CD1c-positive myeloid dendritic cell (primary cell): ENCODE measurements around the gene EML6.
"Not testable (repeated sequence)": the region's sequence is repeated elsewhere in the genome, so short reads cannot be mapped to it uniquely, and the experiment has no call there.

Source experiments
- DNase-seq: peaks from one replicate; pipeline ENCODE4 v3.0.0-alpha.2; 2016; ENCODE audit errors: extremely low spot score

Gene EML6

DNA sequence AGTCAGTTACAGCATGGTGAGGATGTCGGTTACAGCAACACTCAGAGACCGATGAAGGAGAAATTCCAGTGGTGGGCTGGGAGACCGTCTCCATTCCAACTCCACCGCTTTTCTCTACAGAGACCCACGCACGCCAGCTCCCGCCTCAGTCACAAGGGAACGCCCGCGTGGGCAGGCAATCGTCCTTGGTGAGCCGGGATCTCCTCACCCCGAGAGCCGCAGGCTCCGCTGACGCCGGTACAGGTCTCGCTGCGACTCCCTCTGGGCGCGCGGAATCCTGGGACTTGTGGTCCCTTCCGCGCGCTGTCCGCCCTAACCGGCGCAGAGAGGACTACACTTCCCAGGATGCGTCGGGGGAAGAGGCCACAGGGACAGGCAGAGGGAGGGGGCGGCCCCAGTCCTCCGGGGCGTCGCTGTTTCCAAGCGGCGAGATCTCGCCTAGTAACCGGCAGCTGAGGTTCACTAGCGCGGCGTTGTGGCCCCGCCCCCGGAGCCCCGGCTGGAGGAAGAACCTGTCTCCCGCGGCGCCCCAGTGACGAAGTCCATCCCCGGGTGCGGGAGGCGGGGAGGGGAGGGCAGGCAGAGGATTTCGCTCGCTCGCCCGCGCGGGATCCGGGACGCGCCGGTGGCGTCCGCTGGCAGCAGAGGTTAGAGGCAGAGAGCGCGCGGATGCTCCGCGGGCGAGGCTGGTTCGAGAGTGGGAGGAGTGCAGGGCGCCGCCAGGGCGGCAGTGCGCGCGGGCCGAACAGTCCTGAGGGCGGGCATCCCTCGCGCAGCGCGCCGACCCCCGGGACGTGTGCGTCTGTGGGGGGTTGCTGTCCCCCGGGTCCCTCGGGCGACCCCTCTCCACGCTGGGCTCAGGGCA, at the start of gene EML6:
Gene EML6, plus strand, starts transcription at position 532 of the 865 bp plus-strand sequence. CDS start 1,400 bp downstream, outside the sequence.
- peak; percentile 99 for DNase-seq

DNA sequence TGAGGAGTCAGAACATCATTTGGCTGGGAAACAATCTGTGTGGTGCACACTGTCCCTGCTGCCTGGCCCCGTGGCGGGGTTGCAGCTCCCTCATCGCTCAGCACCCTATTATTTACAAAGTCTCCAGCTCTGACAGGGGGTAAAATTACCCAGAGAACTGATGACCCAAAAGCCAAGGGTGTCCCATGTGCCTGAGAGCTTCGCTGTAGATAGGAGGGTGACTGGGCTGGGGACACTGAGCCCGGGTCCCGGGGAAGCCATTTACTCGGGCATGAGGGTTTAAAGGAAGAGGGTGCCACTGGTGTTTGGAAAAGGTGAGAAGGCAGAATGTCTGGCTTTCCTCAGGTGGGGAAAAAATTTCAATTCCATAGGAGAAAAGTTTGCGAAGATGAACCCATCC, 48.2 kb upstream of the EML6 start:
- no peak for DNase-seq

DNA sequence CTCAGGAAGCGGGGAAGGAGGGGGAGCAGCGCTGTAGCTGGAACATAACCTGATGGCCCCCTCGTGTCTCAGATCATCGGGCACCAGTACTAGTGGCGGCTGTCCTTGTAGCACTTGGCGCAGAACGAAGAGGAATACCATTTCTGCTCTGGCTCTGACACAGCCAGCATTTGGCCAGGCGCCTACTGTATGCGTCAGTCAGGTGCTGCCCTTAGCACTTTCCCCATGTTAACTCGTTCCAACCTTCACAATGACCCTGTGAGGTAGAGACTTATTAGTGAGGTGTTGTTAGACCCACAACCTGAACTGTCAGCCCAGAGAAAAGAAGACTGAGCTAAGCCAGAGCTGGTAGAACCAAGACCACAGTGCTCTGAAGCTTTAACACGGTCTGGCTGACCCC, 47.7 kb upstream of the EML6 start:
- no peak for DNase-seq

DNA sequence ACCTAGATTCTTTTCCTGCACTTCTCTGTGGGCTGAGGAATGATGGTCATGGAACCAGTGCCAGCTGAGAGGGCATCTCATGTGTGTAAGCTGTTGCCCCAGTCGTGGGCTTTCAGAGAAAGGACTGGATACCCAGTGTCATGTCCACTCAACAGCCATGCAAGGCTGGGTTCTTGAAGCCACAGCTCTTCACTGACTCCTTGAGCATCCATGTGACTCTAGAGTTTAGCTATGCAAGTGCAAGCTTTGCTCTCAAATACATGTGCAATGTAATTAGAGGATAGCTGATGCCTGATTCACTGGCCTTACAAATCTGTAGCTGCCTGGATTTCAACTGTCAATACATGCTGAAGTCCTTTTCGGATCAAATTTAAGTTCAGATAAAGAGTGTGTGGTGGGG, 46.8 kb upstream of the EML6 start:
- DNase-seq, result no peak

DNA sequence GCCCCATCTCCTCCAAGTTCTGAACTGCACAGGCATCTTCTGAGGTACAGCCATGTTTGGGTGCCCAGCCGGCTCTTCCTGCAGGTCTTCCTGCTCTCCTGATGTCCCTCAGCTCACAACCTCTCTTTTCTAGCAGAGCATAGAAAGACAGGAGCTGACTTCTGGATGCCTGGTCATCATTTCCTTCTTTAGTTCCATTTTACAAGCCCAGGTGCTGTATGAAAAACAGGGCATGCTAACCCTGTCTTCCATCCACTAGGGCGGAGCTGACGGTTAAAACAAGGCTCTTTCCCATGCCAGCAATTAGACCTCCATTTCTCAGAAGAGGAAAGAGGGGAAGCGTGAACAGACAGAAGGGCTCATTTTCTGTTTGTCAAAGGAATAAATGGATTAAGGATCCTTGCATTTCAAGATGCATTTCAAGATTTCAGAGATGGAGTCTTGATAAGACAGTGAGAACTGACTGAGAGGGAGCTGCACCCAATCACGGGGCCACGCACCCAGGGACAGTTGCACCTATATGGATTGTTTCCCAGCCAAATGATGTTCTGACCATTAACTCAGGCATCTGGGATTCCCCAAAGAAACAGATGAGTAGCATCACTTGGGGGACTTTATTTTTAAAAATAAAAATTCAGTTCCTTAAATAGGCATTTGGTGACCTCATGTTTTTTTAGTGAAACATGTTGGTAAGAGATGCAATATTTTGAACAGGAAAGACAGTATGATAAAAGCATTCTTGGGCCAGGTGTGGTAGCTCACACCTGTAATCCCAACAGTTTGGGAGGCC, 45.8 kb upstream of the EML6 start:
- no peak for DNase-seq

DNA sequence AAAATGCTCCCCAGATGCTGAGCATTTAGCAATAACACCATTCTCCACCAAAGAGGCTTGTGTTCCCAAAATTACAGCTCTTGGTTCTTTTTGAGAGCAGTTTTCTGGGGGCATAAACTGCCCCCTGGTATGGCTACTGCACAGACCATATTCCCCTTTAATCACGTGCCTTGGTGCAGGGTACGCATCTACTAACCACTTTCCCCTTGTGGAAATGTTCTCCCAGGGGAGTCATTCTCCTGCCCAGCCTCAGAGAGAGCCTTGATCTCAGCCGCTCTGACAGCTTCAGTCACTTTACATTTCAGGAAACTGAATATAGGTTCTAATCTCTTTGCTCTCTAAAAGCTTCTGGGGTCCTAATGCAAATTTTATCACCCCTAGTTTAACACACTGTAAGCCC, 44.7 kb upstream of the EML6 start:
- DNase-seq, result no peak

DNA sequence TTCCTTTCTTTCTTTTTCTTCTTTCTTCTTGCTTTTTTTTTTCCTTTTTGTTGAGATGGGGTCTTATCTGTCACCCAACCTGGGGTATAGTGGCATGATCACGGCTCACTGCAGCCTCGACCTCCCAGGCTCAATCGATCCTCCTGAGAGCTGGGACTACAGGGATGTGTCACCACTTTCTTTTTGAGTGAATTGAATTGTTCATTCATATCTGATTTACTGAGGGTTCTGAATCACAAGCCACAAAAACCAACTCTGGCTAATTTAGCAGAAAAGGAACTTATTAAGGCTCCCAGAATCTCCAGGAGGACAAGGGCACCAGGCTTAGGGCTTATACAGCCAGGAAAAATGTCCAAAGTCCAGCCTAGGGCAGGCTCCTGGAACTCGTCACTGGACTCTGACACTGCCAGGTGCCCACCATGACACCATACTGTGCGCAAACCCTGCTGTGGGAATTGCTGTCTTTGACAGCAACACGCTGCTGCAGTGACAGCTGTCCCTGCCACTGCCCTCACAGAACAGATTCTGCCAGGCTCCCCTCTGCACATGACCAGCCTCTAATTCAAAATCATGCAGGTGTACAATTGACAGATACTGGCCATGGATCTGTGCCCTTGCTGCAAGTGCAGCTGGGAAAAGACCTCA, 42.9 kb upstream of the EML6 start:
- no peak for DNase-seq

DNA sequence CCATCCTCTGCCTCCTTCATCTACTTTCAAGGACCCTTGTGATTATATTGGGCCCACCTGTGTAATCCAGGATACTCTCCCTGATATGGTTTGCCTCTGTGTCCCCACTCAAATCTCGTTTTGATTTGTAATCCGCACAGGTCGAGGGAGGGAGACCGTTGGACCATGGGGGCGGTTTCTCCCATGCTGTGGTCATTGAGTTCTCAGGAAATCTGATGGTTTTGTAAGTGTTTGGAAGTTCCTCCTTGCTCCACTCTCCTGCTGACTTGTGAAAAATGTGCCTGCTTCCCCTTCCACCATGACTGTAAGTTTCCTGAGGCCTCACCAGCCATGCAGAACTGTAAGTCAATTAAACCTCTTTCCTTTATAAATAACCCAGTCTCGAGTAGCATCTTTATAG, 42.0 kb upstream of the EML6 start:
- DNase-seq, result peak; percentile 58

DNA sequence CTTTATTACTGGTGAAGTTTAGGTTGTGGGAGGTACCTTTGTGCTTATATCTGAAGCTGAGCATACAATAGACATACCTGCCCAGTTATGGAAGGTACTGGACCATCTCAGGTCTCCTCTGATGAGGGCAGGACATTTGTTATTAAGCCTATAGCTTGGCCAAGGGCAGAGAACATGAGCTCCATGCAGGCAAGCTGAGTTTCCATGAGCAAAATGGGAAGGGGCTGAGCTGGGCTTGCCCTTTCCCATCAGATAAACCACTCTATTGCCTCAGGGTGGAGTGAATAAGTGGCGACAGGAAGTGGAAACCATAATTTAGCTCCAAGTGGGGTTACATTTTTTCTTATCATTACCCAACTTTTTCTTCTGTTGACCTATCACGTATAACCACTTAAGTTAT, 39.9 kb upstream of the EML6 start:
- no peak for DNase-seq

DNA sequence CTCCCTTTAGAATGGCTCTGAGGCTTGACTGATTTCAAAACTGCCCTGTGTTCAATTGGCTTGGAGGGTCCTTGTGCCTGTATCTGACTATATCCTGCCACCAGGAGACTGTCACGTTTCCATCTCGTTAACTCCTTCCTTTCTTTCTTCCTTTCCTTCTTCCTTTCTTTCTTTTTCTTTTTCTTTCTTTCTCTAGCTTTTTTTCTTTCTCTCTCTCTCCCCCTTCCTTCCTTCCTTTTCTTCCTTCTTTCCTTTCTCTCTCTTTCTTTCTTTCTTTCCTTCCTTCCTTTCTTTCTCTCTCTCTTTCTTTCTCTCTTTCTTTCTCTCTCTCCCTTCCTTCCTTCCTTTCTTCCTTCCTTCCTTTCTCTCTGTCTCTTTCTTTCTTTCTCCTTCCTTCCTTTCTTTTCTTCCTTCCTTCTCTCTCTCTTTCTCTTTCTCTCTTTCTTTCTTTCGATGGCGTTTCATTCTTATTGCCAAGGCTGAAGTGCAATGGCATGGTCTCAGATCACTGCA, 38.1 kb upstream of the EML6 start:
- DNase-seq, result no peak

DNA sequence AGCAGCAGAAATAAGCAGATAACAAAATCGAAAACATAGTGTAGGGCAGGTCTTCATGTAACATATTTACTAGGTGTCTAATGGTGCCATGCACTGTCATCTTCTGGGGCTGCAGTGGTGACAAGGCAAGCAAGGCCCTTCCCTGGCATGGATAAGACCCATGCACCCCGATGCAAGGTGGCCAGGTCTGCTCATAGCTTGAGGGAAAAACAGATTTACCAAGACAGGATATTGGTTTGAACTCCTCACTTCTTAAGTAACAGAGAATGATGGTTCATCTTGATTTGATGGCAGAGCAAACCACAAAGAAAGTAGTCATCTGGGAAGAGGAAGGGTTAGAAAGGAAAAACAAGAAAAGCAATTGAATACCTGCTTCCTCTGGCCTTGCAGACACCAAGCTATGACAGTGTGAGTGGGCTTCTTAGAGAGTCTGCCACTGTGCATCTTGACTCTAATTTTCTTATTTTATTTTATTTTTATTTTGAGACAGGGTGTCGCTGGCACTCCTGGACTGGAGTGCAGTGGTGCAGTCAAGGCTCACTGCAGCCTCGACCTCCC, 35.8 kb upstream of the EML6 start:
- DNase-seq, result no peak

DNA sequence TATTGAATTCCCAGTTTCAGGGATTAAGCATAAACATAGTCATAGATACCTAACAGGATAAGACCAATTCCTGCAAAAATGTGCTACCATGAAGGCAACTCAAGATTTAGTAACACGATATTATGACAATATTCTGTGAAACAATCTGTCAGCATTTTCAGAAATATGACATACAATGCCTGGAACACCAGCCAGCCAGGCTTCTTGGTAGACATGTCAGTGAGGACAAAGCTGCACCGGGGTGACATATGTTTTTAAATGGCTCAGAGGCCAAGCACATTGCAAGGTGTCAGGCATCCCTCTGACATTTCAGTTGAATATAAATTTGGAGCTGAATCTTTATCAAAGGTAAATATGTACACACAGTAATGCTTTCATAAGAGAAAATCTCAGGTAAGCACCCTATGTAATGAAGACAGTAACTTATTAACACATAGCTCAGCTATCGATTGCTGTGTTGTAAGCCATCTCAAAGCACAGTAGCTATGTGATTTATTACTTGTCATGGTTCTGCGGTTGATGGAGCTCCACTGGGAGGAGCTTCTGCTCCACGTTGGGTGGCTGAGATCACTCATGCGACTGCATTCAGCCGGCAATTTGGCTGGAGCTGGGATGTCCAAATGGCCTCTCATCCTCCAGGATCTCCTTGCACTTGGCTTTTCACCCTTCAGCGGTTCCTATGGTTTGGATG, 31.9 kb upstream of the EML6 start:
- no peak for DNase-seq

DNA sequence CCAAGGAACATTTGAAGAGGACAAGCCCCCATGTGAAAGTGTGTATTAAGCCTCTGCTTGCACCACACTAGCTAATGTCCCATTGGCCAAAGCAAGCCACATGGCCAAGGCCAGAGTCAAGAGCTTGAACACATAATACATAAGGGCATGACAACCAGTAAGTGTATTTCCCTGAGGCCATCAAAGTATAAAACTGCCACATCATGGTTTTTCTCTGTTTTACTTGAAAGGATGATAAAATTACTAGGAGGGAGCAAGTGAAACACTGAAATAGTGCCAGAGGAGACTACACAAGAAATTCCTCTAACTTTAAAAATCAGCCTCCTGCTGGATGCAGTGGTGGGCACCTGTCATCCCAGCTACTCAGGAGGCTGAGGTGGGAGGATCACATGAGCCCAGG, 30.9 kb upstream of the EML6 start:
- no peak for DNase-seq

DNA sequence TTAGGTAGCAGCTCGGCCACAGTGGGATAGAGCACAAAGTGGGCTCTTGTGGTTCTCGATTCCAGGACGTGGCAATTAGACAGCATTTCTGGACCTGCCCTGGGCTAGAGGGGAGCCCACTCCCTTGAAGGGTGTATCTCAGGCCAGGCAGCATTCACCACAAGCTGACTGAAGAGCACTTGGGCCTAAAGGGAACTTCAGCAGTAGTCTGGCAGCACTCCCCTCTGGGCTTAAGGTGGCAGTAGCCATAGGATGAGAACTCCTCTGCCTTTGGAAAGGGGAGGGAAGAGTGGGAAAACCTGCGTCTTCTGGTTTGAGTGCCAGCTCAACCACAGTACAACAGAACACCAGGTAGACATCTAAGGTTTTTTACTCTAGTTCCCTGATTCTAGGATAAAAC, 28.1 kb upstream of the EML6 start:
- DNase-seq, result no peak

DNA sequence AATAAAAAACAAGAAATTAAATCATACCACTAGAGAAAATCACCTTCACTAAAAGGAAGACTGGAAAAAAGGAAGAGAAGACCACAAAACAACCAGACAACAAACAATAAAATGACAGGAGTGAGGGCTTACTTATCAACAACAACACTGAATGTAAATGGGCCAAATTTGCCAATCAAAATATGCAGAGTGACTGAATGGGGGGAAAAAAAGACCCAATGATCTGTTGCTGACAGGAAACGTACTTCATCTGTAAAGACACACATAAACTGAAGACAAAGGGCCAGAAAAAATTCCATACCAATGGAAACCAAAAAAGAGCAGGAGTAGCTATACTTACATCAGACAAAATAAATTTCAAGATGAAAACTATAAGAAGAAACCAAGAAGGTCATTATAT, 25.5 kb upstream of the EML6 start:
- DNase-seq, result no peak

DNA sequence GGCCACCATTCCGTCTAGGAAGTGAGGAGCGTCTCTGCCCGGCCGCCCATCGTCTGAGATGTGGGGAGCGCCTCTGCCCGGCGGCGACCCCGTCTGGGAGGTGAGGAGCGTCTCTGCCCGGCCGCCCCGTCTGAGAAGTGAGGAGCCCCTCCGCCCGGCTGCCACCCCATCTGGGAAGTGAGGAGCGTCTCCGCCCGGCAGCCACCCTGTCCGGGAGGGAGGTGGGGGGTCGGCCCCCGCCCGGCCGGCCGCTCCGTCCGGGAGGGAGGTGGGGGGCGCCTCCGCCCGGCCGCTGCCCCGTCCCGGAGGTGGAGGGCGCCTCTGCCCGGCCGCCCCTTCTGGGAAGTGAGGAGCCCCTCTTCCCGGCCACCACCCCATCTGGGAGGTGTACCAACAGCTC, 24.5 kb upstream of the EML6 start:
- not testable (repeated sequence) for DNase-seq

DNA sequence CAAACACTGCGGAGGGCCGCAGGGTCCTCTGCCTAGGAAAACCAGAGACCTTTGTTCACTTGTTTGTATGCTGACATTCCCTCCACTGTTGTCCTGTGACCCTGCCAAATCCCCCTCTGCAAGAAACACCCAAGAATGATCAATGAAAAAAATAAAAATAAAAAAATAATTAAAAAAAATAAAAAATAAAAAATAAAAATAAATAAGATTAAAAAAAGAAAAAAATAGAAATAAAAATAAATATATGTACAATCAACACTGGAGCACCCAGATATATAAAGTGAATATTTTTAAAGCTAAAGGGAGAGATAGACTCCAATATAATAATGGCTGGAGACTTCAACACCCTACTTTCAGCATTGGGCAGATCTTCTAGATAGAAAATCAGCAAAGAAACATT, 23.8 kb upstream of the EML6 start:
- no peak for DNase-seq

DNA sequence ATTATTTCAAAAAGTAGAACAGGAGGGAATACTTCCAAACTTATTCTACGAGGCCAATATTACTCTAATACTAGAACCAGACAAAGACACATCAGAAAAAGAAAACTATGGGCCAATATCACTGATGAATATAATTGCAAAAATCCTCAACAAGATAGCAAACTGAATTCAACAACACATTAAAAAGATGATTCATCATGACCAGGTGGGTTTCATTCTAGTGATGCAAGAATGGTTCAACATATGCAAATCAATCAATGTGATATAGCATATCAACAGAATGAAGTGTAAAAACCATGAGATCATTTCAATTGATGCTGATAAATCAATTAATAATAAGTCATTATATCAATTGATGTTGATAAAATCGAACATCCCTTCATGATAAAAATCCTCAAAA, 22.4 kb upstream of the EML6 start:
- DNase-seq, result no peak

DNA sequence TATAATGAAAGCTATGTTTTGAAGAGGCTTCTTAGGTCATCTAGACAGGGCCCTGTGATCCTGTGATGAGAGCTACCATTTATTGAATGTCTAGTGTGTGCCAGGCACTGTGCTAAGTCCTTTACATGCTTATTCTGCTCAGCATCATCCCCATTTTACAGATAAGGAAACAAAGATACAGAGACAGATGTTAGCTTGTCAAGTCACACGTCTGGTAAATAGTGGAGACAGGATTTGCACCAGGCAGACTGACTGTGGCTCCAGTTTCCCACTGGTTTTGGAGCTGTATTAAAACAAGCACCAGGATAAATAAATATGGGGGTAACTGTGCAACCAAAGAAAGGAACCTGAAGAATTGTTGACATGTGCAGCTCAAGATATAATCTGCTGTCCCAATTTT, 19.2 kb upstream of the EML6 start:
- DNase-seq, result no peak

DNA sequence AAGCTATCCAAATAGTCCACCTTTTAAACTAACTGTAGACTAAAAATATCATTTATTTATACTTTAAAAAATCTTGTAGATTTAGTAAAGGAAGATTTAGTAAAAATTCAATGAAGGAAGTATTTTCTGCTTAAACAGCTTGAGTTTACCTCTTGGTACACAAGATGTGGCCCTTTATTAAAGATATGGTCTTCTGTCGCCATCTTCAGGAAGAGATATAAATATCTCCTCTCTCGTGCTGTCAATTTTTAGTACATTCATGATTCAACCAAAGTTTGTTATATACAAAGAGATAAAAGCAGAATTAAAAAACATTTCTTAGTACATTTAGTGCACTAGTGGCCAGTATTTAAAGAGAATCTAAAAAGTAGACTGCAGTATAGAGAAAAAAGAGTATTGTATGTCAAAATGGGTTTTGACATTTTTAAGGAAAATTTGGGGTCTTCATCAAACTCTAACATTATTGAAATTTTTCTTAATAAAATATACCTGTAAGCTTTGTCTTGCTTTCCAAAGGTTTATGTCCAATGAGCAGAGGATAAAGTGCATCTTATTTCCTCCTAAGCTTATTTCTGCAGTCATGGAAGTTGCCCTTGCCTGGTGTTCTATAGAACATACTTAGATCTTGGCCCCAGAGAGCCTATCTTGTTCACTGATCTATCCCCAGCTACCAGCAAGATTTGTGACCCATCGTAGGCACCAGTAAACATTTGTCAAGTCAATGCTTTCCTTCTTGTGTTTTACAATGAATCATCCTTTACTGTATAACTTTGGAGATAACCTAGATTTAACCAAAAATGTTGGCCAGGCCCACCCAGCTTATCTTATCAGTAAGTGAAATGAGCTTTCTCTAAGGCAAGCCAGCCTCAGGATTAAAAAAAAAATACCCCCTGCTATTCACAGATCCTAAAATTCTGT, 18.5 kb upstream of the EML6 start:
- peak; percentile 79 for DNase-seq
